Calu3 (cell line): ENCODE measurements around the gene MBTD1. TPM values are rescaled to one million over a fixed set of nuclear protein-coding genes. Genes with fewer than 3 reads are reported as not detected.

Experiments used
- BruUV-seq: library from RNA; stranded (reverse); fragments of 400-500 nt; replicated peaks from 2 replicates; lab custom pipeline; 2021; lab: Mats Ljungman, UMichigan
- CTCF ChIA-PET: fragments of 300-600 bp; sonication (Branson Sonifier 250); formaldehyde crosslinking; loops from one replicate; lab custom pipeline; 2022; ENCODE audit warnings: antibody characterized with exemption; lab: Charles Lee
- DNase-seq: peaks from one replicate; pipeline ENCODE4 v3.0.0; 2022
- H3K27ac Mint-ChIP-seq: one replicate; pipeline ENCODE4 v1.8.0; 2022; ENCODE audit warnings: mixed read lengths; ENCODE audit not compliant: unreplicated experiment
- H3K27me3 Mint-ChIP-seq: one replicate; pipeline ENCODE4 v1.8.0; 2022; ENCODE audit warnings: mixed read lengths; ENCODE audit not compliant: unreplicated experiment
- H3K36me3 Mint-ChIP-seq: one replicate; pipeline ENCODE4 v1.8.0; 2022; ENCODE audit warnings: mild to moderate bottlenecking, moderate library complexity, mixed read lengths; ENCODE audit not compliant: insufficient read depth, unreplicated experiment
- H3K4me1 Mint-ChIP-seq: one replicate; pipeline ENCODE4 v1.8.0; 2022; ENCODE audit warnings: mild to moderate bottlenecking, low read depth, mixed read lengths; ENCODE audit not compliant: unreplicated experiment
- H3K4me3 Mint-ChIP-seq: one replicate; pipeline ENCODE4 v1.8.0; 2022; ENCODE audit warnings: mild to moderate bottlenecking, low read depth, moderate library complexity, mixed read lengths; ENCODE audit not compliant: unreplicated experiment
- H3K9me3 Mint-ChIP-seq: one replicate; pipeline ENCODE4 v1.8.0; 2022; ENCODE audit warnings: low read depth, mixed read lengths; ENCODE audit not compliant: unreplicated experiment
- intact Hi-C: fragments of 100-400 bp; cut with micrococcal nuclease; formaldehyde crosslinking; loops from one replicate; pipeline ENCODE4 v1.10.0; 2022; ENCODE audit not compliant: unreplicated experiment
- total RNA-seq: library from RNA; stranded (reverse); gene quantifications from 2 replicates; pipeline ENCODE4 v1.2.3, GENCODE V29; 2022
- TF ChIP-seq, protein P1 (sequence below): fragments of 200-600 bp; IDR thresholded peaks from one replicate; pipeline ENCODE4 v1.8.0; 2022; ENCODE audit warnings: antibody characterized with exemption; ENCODE audit not compliant: unreplicated experiment

MBTD1 gene
- total RNA-seq, 1 experiment from 2014 or later, result 38.4 TPM

DNA sequence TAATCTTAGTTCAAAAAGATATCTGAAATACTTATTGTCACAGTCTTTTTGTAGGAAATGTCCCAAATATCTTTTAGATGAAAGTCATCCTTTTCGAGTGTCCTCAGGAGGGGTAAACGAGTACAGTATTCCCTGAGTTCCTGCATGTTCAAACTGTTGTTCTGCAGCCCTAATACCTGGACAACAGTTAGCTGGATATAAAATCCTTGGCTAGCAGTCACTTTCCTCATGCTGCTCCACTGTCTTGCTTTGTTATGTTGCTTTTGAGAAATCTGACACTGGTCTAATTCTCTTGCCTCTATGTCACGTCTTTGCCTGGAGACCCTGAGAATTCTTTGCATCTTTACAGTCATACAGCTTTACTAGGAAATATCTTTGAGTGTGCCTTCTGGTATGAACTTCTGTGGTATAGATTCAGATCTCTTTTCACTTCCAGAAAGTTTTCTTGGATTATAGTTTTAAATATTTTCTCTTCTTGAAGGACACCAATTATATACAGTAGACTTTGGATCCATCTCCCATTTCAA lies 9.5 kb downstream of the MBTD1 start:
- peaks cover 33% of the 10 kb centered on the region for H3K4me1 Mint-ChIP-seq
- CTCF ChIA-PET, result no interaction called here
- H3K4me3 Mint-ChIP-seq, result no peak overlapping the region
- H3K36me3 Mint-ChIP-seq, result peaks cover 28% of the 10 kb centered on the region
- no peak overlapping the region for H3K27ac Mint-ChIP-seq
- no peaks in the 10 kb centered on the region for H3K9me3 Mint-ChIP-seq
- TF ChIP-seq, protein P1, sequence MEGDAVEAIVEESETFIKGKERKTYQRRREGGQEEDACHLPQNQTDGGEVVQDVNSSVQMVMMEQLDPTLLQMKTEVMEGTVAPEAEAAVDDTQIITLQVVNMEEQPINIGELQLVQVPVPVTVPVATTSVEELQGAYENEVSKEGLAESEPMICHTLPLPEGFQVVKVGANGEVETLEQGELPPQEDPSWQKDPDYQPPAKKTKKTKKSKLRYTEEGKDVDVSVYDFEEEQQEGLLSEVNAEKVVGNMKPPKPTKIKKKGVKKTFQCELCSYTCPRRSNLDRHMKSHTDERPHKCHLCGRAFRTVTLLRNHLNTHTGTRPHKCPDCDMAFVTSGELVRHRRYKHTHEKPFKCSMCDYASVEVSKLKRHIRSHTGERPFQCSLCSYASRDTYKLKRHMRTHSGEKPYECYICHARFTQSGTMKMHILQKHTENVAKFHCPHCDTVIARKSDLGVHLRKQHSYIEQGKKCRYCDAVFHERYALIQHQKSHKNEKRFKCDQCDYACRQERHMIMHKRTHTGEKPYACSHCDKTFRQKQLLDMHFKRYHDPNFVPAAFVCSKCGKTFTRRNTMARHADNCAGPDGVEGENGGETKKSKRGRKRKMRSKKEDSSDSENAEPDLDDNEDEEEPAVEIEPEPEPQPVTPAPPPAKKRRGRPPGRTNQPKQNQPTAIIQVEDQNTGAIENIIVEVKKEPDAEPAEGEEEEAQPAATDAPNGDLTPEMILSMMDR, result no peak
- DNase-seq, result no peak
- no peaks in the 10 kb centered on the region for H3K27me3 Mint-ChIP-seq
- BruUV-seq, result no TSS peak
- intact Hi-C loops, result no loop called here

- no peak overlapping the region for H3K27ac Mint-ChIP-seq
- H3K4me1 Mint-ChIP-seq, result peaks cover 28% of the 10 kb centered on the region
- no peak for DNase-seq
- intact Hi-C loops, result no loop called here
- H3K27me3 Mint-ChIP-seq, result no peaks in the 10 kb centered on the region
- H3K36me3 Mint-ChIP-seq, result peaks cover 9% of the 10 kb centered on the region
- H3K9me3 Mint-ChIP-seq, result no peaks in the 10 kb centered on the region
- TF ChIP-seq, protein P1, result no peak
- CTCF ChIA-PET, result interaction anchor here (0.6 kb wide), 1 partner anchor 10 kb away, joined by 4 read pairs; no protein-coding TSS in a partner anchor
- no TSS peak for BruUV-seq
- H3K4me3 Mint-ChIP-seq, result no peak overlapping the region
Observed at GRCh38 chr17:51245535-51245934, 14.3 kb downstream of the MBTD1 start.

- Mint-ChIP-seq H3K4me1 (peaks cover 27% of the 10 kb centered on the region), H3K27ac (peak overlapping the region; percentile 22), H3K36me3 (peaks cover 8% of the 10 kb centered on the region), H3K27me3 (no peaks in the 10 kb centered on the region), H3K9me3 (no peaks in the 10 kb centered on the region), H3K4me3 (no peak overlapping the region)
- TF ChIP-seq, protein P1, result no peak
- no TSS peak for BruUV-seq
- CTCF ChIA-PET, result no interaction called here
- intact Hi-C loops, result no loop called here
- DNase-seq, result no peak
Observed at GRCh38 chr17:51244041-51244440, 15.8 kb downstream of the MBTD1 start.

DNA sequence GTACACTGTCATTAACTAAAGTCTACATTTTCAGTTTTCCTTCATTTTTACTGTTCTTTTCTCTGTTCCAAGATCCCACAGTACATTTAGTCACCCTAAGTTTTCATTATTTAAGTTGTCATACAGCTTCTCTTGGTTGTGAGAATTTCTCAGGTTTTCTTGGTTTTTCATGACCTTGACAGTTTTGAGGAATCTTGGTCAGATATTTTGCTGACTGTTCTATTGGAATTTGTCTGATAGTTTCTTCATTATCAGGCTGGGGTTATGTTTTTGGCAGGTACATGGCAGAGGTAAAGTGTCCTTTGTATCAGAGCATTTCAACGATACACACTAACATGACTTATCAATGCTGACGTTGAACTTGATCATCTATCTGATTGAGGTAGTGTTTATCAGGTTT lies 19.6 kb downstream of the MBTD1 start:
- peaks cover 18% of the 10 kb centered on the region for H3K4me1 Mint-ChIP-seq
- H3K36me3 Mint-ChIP-seq, result peaks cover 10% of the 10 kb centered on the region

More for the DNA sequence above, 19.6 kb downstream of the MBTD1 start:
- intact Hi-C loops, result no loop called here
- no peak for DNase-seq
- Mint-ChIP-seq H3K4me3 (no peak overlapping the region), H3K9me3 (no peaks in the 10 kb centered on the region), H3K27me3 (no peaks in the 10 kb centered on the region), H3K27ac (no peak overlapping the region)
- BruUV-seq, result no TSS peak
- TF ChIP-seq, protein P1, result no peak
- CTCF ChIA-PET, result interaction anchor here (1.0 kb wide), 1 partner anchor 13 kb away, joined by 3 read pairs; no protein-coding TSS in a partner anchor
